Activated effector memory CD4-positive, alpha-beta T cell treated with Interleukin-2 at 50 U/mL for 16 hours (primary cell): Measurements from ENCODE around the gene KCNC3.

Source experiments
- DNase-seq: peaks from one replicate; pipeline ENCODE4 v3.0.0-alpha.2; 2020

Gene KCNC3

GRCh38 chr19:50309396-50310125, 19.6 kb downstream of the KCNC3 start:
- no peak for DNase-seq

- no peak for DNase-seq
Measured at GRCh38 chr19:50308991-50309390, 20.2 kb downstream of the KCNC3 start.

- DNase-seq: no peak
Measured at GRCh38 chr19:50303558-50303957, 25.6 kb downstream of the KCNC3 start.

GRCh38 chr19:50301607-50301971, 27.6 kb downstream of the KCNC3 start:
- DNase-seq: no peak

GRCh38 chr19:50300814-50301606, 28.2 kb downstream of the KCNC3 start:
- DNase-seq: no peak

- DNase-seq: no peak
Measured at GRCh38 chr19:50300051-50300450, 29.1 kb downstream of the KCNC3 start.

GRCh38 chr19:50293263-50294004, 35.7 kb downstream of the KCNC3 start:
- DNase-seq: no peak

GRCh38 chr19:50292216-50292827, 36.9 kb downstream of the KCNC3 start:
- no peak for DNase-seq

GRCh38 chr19:50290775-50291174, 38.4 kb downstream of the KCNC3 start:
- DNase-seq: no peak

GRCh38 chr19:50290011-50290410, 39.2 kb downstream of the KCNC3 start:
- no peak for DNase-seq

- no peak for DNase-seq
Measured at GRCh38 chr19:50288954-50289353, 40.2 kb downstream of the KCNC3 start.

- DNase-seq: no peak
Measured at GRCh38 chr19:50287331-50287730, 41.8 kb downstream of the KCNC3 start.

- DNase-seq: no peak
Measured at GRCh38 chr19:50286443-50286842, 42.7 kb downstream of the KCNC3 start.

GRCh38 chr19:50285833-50286232, 43.3 kb downstream of the KCNC3 start:
- DNase-seq: no peak

- no peak for DNase-seq
Measured at GRCh38 chr19:50281491-50281890, 47.7 kb downstream of the KCNC3 start.

- no peak for DNase-seq
Measured at GRCh38 chr19:50280983-50281382, 48.2 kb downstream of the KCNC3 start.

GRCh38 chr19:50280074-50280473, 49.1 kb downstream of the KCNC3 start:
- DNase-seq: no peak

- no peak for DNase-seq
Measured at GRCh38 chr19:50277966-50278580, 51.1 kb downstream of the KCNC3 start.

- DNase-seq: no peak
Measured at GRCh38 chr19:50276370-50277063, 52.7 kb downstream of the KCNC3 start.

GRCh38 chr19:50275577-50276368, 53.4 kb downstream of the KCNC3 start:
- no peak for DNase-seq

GRCh38 chr19:50273821-50274220, 55.4 kb downstream of the KCNC3 start:
- no peak for DNase-seq
